Activated CD8-positive, alpha-beta memory T cell treated with anti-CD3 and anti-CD28 coated beads for 1 hour (primary cell): Measurements from ENCODE around the gene PLEKHA7.

Experiments used
- DNase-seq, 2 donors: peaks; one replicate each; pipeline ENCODE4 v3.0.0-alpha.2; 2020; ENCODE audit warnings: low read depth in 1 of 2; ENCODE audit errors: extremely low read depth in 1 of 2

The PLEKHA7 gene

DNA sequence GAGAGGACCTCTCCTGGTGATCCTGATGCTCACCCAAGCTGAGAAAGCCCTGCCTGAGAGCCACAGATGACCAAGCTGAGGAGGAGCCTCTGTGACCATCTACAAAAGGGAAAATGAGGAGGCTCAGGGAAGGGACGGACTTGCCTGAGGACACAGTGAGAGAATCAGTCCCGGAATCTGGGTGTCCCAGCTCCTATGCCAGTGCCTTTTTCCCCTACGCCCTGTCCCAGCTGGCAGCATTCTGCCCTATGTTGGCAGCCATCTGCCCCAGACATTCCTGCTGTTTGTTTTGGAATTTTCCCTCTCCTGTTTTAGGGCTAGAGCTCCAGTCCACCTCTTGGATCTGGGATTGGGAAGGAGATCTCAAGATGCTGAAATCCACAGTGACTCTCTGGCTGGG, 221.2 kb downstream of the PLEKHA7 start:
- no peak for DNase-seq

DNA sequence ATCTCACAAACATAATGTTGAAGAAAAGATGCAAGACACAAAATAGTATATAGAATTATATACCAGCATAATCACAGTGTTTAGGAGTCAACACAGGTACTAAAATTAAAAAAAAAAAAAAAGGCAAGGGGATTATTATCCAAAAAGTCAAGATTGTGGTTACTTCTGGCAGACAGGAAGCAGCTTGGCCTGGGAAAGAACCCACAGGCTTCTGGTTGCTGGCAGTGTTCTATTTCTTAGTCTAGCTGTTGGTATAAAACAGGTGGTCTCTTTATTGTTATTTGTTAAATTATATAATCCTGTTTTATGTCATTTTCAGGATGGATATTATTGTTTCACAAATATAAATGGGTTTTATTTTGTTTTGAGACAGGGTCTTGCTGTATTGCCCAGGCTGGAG, 221.8 kb downstream of the PLEKHA7 start:
- DNase-seq, result no peak

DNA sequence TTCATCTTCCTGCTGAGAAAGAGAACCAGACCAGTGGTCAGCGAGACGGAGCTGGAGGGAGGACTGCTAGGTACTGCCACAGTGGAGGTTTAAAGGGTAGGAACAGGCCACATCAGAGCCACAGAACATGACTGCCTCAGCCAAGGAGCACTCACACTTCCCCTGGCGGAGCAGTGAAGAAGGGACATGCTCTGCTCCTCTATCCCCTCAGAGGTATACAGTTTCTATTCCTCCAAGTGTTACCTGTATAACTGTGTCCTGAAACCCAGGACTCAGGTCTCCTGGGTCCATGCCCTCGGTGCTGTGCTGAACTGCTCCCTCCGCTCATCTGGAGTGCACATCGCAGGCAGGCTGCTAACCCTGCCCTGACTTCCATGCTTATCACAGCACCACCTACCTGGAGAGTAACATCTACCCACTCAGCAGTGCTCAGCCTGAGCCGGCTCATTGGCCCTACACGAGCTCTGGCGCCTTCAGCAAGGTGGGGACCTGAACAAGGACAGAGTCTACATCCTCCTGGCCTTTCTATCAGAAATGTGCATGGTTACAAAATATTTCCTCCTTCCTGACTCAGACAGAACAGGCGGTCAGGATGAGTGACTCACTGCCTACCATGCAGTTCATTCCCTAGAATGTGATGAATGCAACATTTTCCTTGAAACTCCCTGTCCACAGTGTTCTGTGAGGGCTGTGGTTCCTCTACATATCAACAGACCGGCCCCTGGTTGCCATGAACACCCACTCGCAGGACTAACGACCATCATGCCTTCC, 222.8 kb downstream of the PLEKHA7 start:
- no peak for DNase-seq

DNA sequence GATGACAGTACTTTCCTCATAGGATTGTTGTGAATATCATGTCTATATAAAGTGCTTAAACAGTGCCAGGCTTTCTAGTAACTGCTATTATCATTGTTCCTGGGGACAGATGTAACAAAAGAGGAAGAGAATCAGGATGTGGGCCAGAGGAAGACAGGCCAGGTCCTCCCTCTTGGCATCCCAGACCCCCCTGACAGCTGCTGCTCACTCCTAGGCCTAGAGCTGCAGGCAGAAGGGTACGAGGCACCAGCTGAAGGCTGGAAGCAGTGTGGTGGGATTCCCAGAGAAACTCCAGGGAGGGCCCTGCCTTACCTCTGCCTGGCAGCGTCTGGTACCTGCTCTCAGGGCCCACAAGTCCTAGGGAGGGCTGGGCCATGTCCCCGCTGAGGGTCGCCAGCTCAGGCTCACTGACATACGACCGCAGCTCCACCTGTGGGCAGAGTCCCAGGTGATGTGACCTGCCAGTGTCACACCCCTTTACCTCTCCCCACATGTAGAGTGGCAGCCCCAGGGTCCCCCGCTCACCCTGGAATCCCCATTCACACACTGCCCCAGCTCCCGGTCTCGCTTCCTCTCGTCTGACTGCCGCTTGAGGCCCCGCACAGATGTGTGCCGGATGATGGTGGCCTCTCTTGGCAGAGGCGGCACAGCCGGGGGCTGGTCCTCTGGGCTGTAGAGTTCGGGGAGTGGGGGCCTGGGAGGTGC, 223.6 kb downstream of the PLEKHA7 start:
- no peak for DNase-seq

DNA sequence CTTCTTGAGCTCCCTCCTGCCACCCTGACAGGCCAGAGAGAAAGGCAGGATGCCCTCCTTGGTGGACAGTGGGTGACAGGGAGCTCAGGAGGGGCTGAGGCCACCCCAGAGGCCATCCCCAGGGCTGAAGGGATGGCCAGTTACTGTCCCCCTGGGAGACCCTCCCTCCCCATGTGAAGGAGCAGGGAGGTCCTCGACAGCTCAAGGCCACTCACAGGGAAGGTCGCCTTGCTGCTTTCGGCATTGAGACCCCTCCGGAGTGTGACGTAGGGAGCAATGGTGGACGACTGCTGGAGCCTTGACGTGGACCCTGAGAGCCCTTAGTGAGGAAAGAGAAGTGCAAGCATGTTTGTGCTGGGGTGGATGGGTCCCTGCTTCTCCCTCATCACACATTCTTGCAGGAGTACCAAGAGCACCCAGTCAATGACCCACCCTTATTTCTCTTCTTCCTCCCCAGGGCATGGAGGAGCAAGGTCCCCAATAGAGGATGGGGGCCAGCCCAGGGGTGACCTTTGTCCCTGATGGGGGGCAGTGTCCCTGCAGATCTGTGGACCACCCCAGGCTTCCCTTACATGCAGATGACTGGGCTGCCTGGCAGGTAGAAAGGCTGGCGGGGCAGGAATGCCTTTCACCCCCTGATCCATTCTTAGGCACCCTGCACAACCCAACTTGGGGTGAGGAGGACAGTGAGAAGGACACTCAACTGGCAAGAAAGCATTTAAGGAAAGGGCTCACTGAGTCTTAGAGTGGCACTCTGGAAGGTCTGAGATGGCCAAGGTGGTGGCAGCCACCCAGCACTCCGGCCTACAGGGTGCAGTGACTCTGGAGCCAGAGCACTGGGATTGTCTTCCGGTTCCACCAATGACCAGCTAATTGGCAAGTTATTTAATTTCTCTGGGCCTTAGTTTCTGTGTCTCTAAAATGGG, 224.4 kb downstream of the PLEKHA7 start:
- DNase-seq, result no peak

DNA sequence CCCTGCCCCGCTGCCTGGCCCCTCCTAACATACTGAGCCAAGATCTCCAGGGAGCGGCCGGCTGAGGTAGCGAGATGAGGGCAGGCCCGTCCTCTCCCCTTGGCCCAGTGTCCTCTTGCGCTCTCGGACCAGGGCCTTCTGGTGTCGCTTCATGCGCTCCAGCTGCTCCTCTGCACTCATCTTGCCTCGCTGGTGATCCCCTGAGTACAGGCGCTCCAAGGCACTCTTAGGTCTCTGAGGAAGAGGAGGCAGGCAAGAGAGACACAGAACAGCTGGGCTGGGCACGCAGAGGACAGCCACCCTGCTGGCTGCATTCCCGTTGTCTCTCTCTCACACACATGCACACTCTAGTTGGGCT, 225.2 kb downstream of the PLEKHA7 start:
- no peak for DNase-seq

DNA sequence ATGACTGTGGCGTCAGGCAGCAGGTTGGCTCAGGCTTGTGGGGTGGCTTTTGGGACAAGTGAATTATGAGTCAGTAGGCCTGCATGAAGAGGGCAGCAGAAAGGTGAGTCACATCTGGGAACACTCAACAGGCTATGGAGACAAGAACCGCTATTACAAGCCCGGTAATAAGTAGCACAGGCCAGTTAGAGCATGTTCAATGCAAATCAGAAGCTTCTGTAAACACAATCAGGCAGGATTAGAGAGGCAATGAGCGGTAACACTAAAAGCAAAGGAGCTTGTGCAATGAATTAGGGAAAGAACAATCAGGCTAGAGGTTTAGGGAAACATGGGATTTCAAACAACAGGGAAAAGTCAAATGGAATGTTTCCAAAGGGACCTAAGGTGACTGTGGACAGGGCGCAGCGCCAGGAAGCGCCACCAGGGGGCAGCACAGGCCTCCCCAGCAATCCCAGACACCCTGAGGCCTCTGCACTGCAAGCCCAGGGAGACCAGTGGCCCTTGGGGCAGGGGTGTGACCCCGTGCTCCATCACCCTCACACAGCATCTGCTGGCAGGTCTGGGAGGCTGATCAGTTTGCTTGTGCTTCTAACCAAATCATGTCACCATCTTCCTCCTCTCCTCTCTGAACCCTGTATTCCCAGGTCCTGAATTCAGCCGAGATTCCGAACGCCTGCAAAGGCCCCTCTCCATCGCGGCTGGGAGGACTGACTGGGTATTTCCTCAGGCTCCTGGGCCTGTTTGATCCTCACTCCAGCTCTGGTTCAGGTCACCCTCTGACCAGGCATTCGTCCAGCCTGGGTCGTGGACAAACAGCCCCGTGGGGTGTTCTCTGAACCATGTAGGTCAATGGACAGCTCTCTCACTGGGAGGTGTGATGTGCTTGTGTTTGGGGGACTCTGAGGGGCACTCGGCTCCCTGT, 225.8 kb downstream of the PLEKHA7 start:
- peak in 1 of 2 donors; percentile 29 for DNase-seq

DNA sequence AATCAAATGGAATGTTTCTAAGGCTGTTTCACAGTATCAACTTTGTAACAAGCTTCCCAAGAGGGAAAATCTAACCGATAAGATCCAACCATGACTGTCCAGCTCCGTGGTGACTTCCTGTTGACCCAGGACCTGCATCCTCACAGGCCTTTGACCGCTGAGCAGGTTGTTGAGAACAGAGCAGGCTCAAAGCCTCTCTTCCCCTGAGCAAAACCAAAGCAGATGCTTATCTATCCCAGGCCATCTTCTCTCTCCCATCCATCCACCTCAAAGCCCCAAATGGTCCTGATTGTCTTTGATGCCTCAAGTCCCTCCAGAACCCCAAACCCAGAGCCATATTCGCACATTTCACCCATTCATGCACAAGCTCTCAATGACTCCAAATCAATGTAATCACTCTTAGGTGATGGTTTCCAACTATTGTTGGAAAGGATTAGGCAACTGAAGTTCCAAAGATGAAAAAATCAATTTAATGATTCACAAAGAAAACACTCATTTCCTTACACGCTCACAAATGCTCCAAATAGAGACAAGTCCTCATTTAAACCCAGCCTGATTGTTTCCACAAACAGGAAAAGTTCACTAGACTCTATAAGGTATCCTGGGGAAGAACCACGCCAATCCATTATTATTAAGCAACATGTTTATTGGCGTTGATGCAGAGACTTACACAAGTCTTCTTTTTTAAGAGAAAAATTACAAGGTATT, 227.0 kb downstream of the PLEKHA7 start:
- DNase-seq, result no peak

DNA sequence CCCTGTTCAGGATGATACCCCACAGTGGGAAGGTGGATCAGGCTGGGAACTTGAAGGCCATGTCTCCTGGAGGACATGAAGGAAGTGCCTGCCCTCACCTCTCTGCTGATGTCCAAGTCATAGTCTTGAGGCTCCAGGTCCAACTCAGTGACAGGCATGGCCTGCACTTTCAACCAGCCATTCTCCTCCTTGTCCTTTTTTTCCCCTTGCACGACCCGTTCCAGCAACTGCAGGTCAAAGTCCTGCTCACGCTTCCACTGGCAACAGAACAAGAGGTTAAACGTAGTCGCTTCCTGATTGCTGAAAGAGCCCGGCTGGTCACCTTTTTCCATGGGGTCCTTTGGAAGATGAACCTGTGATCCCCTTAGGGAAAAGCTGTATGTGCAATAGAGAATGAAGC, 228.1 kb downstream of the PLEKHA7 start:
- DNase-seq, result no peak

DNA sequence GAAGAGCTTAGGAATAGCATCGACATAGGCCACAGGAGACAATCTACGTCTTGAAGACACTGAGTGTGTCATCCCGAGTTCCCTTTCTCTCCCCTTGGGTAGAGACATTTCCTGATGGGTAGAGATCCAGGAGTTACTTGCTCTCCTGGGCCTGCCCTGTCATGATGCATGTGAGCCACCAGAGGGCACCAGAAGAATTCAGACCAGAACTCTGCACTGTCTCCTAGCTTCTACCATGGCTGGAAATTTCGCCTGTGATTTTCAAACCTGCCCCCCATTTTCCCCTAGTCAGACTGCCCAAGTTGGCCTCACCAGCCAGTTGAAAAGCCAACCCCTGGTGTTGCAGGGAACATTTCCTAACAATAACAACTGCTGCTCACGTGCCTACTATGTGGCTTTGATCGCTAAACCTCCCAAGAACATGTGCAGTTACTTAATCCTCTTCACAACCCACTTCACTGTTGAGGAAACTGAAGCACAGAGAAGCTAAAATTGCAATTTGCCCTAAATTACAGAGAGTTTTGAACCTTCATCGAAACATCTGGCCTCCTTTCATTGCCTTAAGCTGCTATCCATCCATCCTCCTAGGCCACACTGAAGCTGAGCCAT, 228.6 kb downstream of the PLEKHA7 start:
- peak in 1 of 2 donors; percentile 14 for DNase-seq

DNA sequence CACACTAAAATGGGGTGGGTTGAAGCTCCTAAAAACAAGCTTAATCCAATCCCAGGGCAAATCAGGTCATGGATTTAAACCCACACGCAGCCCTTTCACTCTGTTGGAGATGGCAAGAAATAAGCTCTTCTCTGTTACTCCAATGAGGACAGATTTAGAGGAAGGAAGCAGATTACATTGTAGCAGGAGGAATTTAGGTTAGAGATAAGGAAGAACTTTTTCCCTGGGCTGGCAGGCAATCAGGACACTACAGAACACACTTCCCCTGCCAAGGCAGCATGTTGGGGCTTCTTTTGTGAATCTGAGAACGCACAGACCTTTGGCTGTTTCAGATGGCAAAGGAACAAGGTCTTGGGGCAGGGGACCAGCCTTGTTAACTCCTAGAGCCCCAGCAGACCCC, 229.5 kb downstream of the PLEKHA7 start:
- DNase-seq, result no peak

DNA sequence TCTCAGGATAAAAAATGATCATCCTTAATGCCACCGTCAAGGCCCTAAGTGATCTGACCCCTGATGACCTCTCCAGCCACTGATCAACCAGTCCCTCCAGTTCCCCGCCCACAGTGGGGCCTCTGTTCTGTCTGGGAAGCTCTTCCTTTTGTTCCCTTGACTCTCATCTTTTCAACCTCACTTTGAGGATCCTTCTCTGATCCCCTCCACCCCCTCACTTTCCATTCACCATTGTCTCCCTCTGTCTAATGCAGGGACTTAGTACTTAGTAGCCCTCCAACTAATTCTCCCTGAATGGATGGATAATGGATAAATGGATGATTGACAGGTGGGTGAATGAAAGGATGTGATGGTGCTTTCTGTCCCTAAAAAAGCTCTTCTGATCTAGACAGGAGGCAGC, 230.1 kb downstream of the PLEKHA7 start:
- no peak for DNase-seq

DNA sequence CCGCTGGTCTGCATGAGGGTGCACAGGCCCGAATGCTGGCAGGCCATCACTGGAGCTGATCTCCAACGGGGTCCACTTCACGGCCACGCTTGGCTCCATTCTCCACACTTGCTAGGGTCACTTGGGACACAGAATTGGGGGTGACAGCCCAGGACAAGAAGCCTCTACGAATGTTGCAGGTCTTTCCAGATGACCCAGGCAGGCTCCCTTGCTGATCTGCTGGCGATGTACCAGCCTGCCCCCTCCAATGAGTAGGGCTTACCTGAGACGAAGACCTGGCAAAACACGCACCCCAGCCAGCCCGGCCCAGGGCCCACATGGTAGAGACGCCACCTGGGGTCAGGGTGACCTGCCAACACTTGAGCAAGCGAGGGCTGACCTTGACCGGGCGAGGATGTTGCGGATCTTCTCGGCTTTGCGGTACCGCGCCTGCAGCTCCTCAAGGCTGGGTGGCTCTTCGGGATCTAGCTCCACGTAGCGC, 230.9 kb downstream of the PLEKHA7 start:
- DNase-seq, result no peak

DNA sequence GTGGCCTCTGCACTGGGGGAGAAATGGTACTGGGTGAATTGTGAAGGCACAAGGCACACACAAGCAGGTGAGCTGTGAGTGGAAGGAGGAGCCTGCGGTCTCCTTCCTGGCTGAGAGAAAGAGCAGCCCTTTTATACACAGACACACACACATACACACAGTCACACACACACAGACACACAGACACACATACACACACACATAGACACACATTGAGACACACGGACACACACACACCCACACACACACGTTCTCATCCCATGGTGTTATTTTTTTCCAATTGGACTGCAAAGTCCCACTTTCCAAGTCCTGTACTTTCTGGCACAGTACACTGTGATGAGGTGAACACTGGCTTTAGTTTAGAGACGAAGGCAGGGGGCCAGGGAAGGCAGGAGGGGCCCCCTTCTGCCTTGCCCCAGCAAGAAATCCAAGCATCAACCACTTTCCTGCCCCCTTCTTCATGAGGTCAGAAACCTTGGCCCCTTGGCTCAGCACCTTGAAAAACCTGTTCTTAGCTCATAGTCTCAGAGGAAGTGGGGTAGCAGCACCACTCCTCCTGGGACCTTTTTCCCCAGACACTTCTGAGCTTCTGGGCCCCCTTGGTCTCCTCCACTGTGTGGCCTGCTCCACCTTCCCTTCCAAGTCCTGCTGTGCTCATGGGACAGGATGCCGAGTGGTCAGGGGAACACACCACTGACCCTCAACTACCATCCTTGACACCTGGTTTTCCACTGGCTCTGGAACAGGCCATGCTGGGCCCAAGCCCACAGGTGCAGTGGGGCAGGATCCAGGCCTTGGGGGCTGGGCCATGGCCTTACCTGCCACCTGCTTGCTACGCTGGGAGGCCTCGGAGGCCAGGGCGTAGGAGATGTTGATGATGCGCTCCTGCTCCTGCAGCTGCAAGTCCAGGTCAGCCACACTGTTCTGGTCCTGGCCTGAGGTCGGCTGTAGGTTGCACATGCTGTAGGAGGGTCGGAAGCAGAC, 232.0 kb downstream of the PLEKHA7 start:
- DNase-seq, result no peak

DNA sequence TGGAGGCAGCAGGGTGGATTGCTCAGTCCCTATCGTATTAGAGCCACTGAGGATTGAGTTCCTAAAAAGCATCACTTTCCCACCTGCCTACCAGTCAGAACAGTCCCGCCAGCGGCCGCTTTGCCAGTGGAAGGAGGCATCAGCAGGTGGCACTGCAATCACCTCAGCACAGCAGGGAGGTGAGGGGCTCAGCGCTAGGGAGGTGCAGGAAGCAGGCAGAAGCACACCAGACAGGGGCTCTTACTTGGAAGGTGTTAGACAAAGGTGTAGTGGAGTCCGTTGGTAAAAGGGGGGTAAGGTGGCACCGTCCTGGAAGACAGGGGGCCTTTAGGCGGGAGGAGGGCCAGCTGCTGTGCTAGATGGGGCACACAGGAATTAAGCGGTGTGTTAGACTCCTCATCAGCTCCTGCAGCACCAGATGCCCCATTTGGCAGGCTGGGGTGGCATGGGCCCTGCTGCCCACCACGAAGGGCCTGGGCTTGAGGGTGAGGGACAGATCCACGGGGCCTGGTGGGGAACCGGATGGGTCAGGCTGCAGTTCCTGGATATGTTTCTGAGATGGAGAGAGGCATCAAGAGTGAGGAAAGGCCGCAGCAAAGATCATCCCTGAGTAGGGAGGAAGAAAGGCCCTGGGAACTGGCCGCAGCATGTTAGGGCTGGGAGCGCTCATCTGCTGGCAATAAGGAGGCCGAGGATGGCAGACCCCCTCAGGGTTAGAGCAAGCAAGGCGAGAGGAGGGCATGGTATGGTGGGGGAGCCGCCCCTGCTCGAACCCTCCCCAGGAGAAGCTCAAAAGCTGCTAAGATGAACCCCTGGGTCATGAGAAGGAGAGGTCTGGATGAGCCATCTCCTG, 233.3 kb downstream of the PLEKHA7 start:
- no peak for DNase-seq

DNA sequence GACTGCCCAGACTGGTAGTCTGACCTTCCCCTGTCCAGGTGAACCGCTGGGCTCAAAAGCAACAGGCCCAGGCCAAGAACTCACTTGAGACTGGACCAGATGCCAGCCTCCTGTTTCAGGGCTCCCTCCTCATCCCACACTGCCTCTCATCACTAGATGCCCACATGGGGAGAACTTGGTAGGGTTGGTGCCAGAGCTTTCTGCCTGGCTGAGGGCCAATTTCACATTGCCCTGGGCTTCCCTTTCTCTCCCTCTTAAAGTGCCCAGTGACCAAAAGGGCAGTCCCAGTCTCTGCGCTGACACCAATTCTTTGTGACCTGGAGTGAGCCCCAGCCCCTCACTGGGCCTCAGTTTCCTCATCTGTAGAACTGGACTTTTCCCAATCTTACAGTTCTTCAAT, 234.1 kb downstream of the PLEKHA7 start:
- no peak for DNase-seq

DNA sequence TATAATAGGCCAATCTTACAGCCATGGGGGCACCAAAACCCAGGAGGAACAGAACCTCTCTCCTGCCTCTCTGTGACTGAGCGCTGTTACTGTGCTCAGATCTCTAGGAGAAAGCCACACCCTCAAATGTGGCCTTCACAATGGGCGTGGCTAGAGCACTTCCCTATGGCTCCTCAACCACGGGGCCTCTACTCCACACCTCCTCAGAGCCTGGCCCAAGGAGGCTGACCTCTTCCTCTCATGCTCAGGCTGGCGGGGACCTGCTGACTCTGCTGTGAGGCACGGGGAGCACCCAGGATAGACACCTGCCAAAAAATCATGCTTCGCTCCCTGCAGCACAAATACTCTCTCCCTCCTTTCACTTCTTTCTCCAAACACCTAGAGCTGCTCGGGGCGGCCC, 234.8 kb downstream of the PLEKHA7 start:
- no peak for DNase-seq
